ENCODE results near the gene EMILIN3. TPM values are rescaled to one million over a fixed set of nuclear protein-coding genes. Genes with fewer than 3 reads are reported as not detected.
"Not testable (repeated sequence)": the region's sequence is repeated elsewhere in the genome, so short reads cannot be mapped to it uniquely, and the experiment has no call there.

EMILIN3 gene
- total RNA-seq, 1 donor from 2014 or later: 1.6 TPM

- FAIRE-seq: no peak
These were observed 36.9 kb downstream of the EMILIN3 start for GRCh38 chr20:41329435-41330342.

GRCh38 chr20:41327178-41327577 is 39.4 kb downstream of the EMILIN3 start:
- no peak for FAIRE-seq
- DNase-seq (ENCODE audit: low spot score in 2 of 2): no peak

More at GRCh38 chr20:41329435-41330342, 36.9 kb downstream of the EMILIN3 start:
- DNase-seq (ENCODE audit: low spot score in 2 of 2): peak in 1 of 2 donors; percentile 54

GRCh38 chr20:41320976-41321375 is 45.6 kb downstream of the EMILIN3 start:
- no peak for FAIRE-seq
- no peak for DNase-seq (ENCODE audit: low spot score in 2 of 2)

GRCh38 chr20:41320441-41320840 is 46.2 kb downstream of the EMILIN3 start:
- no peak for DNase-seq (ENCODE audit: low spot score in 2 of 2)
- no peak for FAIRE-seq

GRCh38 chr20:41318271-41318649 is 48.4 kb downstream of the EMILIN3 start:
- DNase-seq (ENCODE audit: low spot score in 2 of 2): no peak
- no peak for FAIRE-seq

GRCh38 chr20:41317546-41318270 is 48.9 kb downstream of the EMILIN3 start, which contains the start of gene ZHX3:
Gene ZHX3, minus strand, starts transcription at chr20:41317731. Its CDS starts 112,815 bp downstream, at chr20:41204916.
- no peak for FAIRE-seq

GRCh38 chr20:41316602-41317545 is 49.7 kb downstream of the EMILIN3 start:
- FAIRE-seq: no peak
- peak; percentile 86 to 88 for DNase-seq (ENCODE audit: low spot score in 2 of 2)

More at GRCh38 chr20:41317546-41318270, 48.9 kb downstream of the EMILIN3 start, which contains the start of gene ZHX3:
- DNase-seq (ENCODE audit: low spot score in 2 of 2): peak; percentile 98 to 99

GRCh38 chr20:41316051-41316450 is 50.6 kb downstream of the EMILIN3 start:
- peak in 1 of 2 donors; percentile 29 for DNase-seq (ENCODE audit: low spot score in 2 of 2)
- no peak for FAIRE-seq

GRCh38 chr20:41314386-41314785 is 52.2 kb downstream of the EMILIN3 start:
- no peak for FAIRE-seq

GRCh38 chr20:41312009-41312408 is 54.6 kb downstream of the EMILIN3 start:
- not testable (repeated sequence) for FAIRE-seq; DNase-seq (ENCODE audit: low spot score in 2 of 2)

More at GRCh38 chr20:41314386-41314785, 52.2 kb downstream of the EMILIN3 start:
- DNase-seq (ENCODE audit: low spot score in 2 of 2): no peak

Other genes starting within 250 kb of the EMILIN3 start
- gene PLCG1, start 229.3 kb downstream of the EMILIN3 start, total RNA-seq: 91.3 TPM
- 14.3 TPM for gene ZHX3, start 49.1 kb downstream of the EMILIN3 start, total RNA-seq
- 0.41 TPM for gene LPIN3, start 26.0 kb downstream of the EMILIN3 start, total RNA-seq